ENCODE data around the gene SYT2.
"Not testable (repeated sequence)": the region's sequence is repeated elsewhere in the genome, so short reads cannot be mapped to it uniquely, and the experiment has no call there.

Gene SYT2

GRCh38 chr1:202619505-202619904 is 90.7 kb downstream of the SYT2 start:
- DNase-seq: no peak

GRCh38 chr1:202619012-202619411 is 91.2 kb downstream of the SYT2 start:
- DNase-seq: not testable (repeated sequence)

GRCh38 chr1:202616355-202616915 is 93.8 kb downstream of the SYT2 start:
- no peak for DNase-seq

- no peak for DNase-seq
These were observed 94.5 kb downstream of the SYT2 start for GRCh38 chr1:202615501-202616354.

- not testable (repeated sequence) for DNase-seq
These were observed 95.1 kb downstream of the SYT2 start for GRCh38 chr1:202615208-202615500.

- DNase-seq: not testable (repeated sequence)
These were observed 95.7 kb downstream of the SYT2 start for GRCh38 chr1:202614363-202615207.

GRCh38 chr1:202613571-202613970 is 96.7 kb downstream of the SYT2 start:
- no peak for DNase-seq

GRCh38 chr1:202612036-202612435 is 98.2 kb downstream of the SYT2 start:
- not testable (repeated sequence) for DNase-seq

- no peak for DNase-seq
These were observed 104.7 kb downstream of the SYT2 start for GRCh38 chr1:202605515-202605914.

GRCh38 chr1:202603435-202603834 is 106.8 kb downstream of the SYT2 start:
- DNase-seq: no peak

GRCh38 chr1:202600432-202601041 is 109.7 kb downstream of the SYT2 start:
- DNase-seq: no peak

- no peak for DNase-seq
These were observed 110.4 kb downstream of the SYT2 start for GRCh38 chr1:202599669-202600431.

- DNase-seq: no peak
These were observed 113.0 kb downstream of the SYT2 start for GRCh38 chr1:202597090-202597761.

- no peak for DNase-seq
These were observed 113.6 kb downstream of the SYT2 start for GRCh38 chr1:202596638-202597037.

GRCh38 chr1:202593845-202594244 is 116.4 kb downstream of the SYT2 start:
- DNase-seq: no peak

GRCh38 chr1:202592146-202592545 is 118.1 kb downstream of the SYT2 start:
- no peak for DNase-seq

- DNase-seq: no peak
These were observed 118.7 kb downstream of the SYT2 start for GRCh38 chr1:202591515-202591914.

- DNase-seq: no peak
These were observed 119.3 kb downstream of the SYT2 start for GRCh38 chr1:202590975-202591411.

- DNase-seq: no peak
These were observed 120.1 kb downstream of the SYT2 start for GRCh38 chr1:202590126-202590525.

GRCh38 chr1:202589190-202589930 is 120.9 kb downstream of the SYT2 start:
- no peak for DNase-seq

Measured in activated naive CD4-positive, alpha-beta T cell treated with anti-CD3 and anti-CD28 coated beads, Interleukin-2, amount 50 U/mL, for 16 hours (primary cell).